ENCODE results near the gene ARFIP1.
"Not testable (repeated sequence)": the region's sequence is repeated elsewhere in the genome, so short reads cannot be mapped to it uniquely, and the experiment has no call there.

ARFIP1 gene

GRCh38 chr4:152898133-152898532 is 118.4 kb downstream of the ARFIP1 start:
- not testable (repeated sequence) for H3K36me3 ChIP-seq (ENCODE audit: insufficient read depth, low read length); H3K4me1 ChIP-seq (ENCODE audit: insufficient read depth, low read length); H3K4me3 ChIP-seq (ENCODE audit: low read length); H2AFZ ChIP-seq (ENCODE audit: low read depth, low read length); H3K9me3 ChIP-seq (ENCODE audit: low read length); H3K27me3 ChIP-seq (ENCODE audit: insufficient read depth, low read length)

- H3K27me3 ChIP-seq (ENCODE audit: insufficient read depth, low read length): no peaks in the 10 kb centered on the region
Observed at GRCh38 chr4:152898606-152899005, 118.9 kb downstream of the ARFIP1 start.

GRCh38 chr4:152900395-152900794 is 120.6 kb downstream of the ARFIP1 start:
- Histone ChIP-seq H3K4me1 (ENCODE audit: insufficient read depth, low read length) (peaks cover 2% of the 10 kb centered on the region), H3K27me3 (ENCODE audit: insufficient read depth, low read length) (no peaks in the 10 kb centered on the region), H3K9me3 (ENCODE audit: low read length) (no peaks in the 10 kb centered on the region), H2AFZ (ENCODE audit: low read depth, low read length) (no peak overlapping the region), H3K4me3 (ENCODE audit: low read length) (no peak overlapping the region), H3K36me3 (ENCODE audit: insufficient read depth, low read length) (no peaks in the 10 kb centered on the region)

More at GRCh38 chr4:152898606-152899005, 118.9 kb downstream of the ARFIP1 start:
- Histone ChIP-seq H3K36me3 (ENCODE audit: insufficient read depth, low read length) (peaks cover 3% of the 10 kb centered on the region), H2AFZ (ENCODE audit: low read depth, low read length) (no peak overlapping the region), H3K9me3 (ENCODE audit: low read length) (no peaks in the 10 kb centered on the region), H3K4me3 (ENCODE audit: low read length) (no peak overlapping the region), H3K4me1 (ENCODE audit: insufficient read depth, low read length) (peaks cover 2% of the 10 kb centered on the region)

- Histone ChIP-seq H3K4me3 (ENCODE audit: low read length) (no peak overlapping the region), H3K36me3 (ENCODE audit: insufficient read depth, low read length) (no peaks in the 10 kb centered on the region), H3K4me1 (ENCODE audit: insufficient read depth, low read length) (peaks cover 2% of the 10 kb centered on the region), H3K9me3 (ENCODE audit: low read length) (no peaks in the 10 kb centered on the region), H3K27me3 (ENCODE audit: insufficient read depth, low read length) (no peaks in the 10 kb centered on the region), H2AFZ (ENCODE audit: low read depth, low read length) (no peak overlapping the region)
Observed at GRCh38 chr4:152901205-152901604, 121.5 kb downstream of the ARFIP1 start.

GRCh38 chr4:152903658-152904057 is 123.9 kb downstream of the ARFIP1 start:
- Histone ChIP-seq H3K4me1 (ENCODE audit: insufficient read depth, low read length) (peaks cover 2% of the 10 kb centered on the region), H3K4me3 (ENCODE audit: low read length) (no peak overlapping the region), H2AFZ (ENCODE audit: low read depth, low read length) (no peak overlapping the region), H3K9me3 (ENCODE audit: low read length) (no peaks in the 10 kb centered on the region), H3K36me3 (ENCODE audit: insufficient read depth, low read length) (no peaks in the 10 kb centered on the region), H3K27me3 (ENCODE audit: insufficient read depth, low read length) (no peaks in the 10 kb centered on the region)

GRCh38 chr4:152909901-152910300 is 130.1 kb downstream of the ARFIP1 start:
- H3K4me3 ChIP-seq (ENCODE audit: low read length): no peak overlapping the region
- H2AFZ ChIP-seq (ENCODE audit: low read depth, low read length): no peak overlapping the region
- no peaks in the 10 kb centered on the region for H3K4me1 ChIP-seq (ENCODE audit: insufficient read depth, low read length)
- no peaks in the 10 kb centered on the region for H3K27me3 ChIP-seq (ENCODE audit: insufficient read depth, low read length)
- H3K9me3 ChIP-seq (ENCODE audit: low read length): no peaks in the 10 kb centered on the region
- peaks cover 6% of the 10 kb centered on the region for H3K36me3 ChIP-seq (ENCODE audit: insufficient read depth, low read length)

- H3K27me3 ChIP-seq (ENCODE audit: insufficient read depth, low read length): no peaks in the 10 kb centered on the region
- H3K9me3 ChIP-seq (ENCODE audit: low read length): no peaks in the 10 kb centered on the region
- peaks cover 6% of the 10 kb centered on the region for H3K36me3 ChIP-seq (ENCODE audit: insufficient read depth, low read length)
- no peak overlapping the region for H3K4me3 ChIP-seq (ENCODE audit: low read length)
- H2AFZ ChIP-seq (ENCODE audit: low read depth, low read length): no peak overlapping the region
- H3K4me1 ChIP-seq (ENCODE audit: insufficient read depth, low read length): no peaks in the 10 kb centered on the region
Observed at GRCh38 chr4:152910521-152910920, 130.8 kb downstream of the ARFIP1 start.

- Histone ChIP-seq H2AFZ (ENCODE audit: low read depth, low read length) (no peak overlapping the region), H3K4me3 (ENCODE audit: low read length) (no peak overlapping the region), H3K27me3 (ENCODE audit: insufficient read depth, low read length) (no peaks in the 10 kb centered on the region), H3K36me3 (ENCODE audit: insufficient read depth, low read length) (no peaks in the 10 kb centered on the region), H3K9me3 (ENCODE audit: low read length) (peaks cover 14% of the 10 kb centered on the region), H3K4me1 (ENCODE audit: insufficient read depth, low read length) (no peaks in the 10 kb centered on the region)
Observed at GRCh38 chr4:152917543-152918395, 138.0 kb downstream of the ARFIP1 start.

- Histone ChIP-seq H3K36me3 (ENCODE audit: insufficient read depth, low read length) (no peaks in the 10 kb centered on the region), H3K4me3 (ENCODE audit: low read length) (no peak overlapping the region), H3K9me3 (ENCODE audit: low read length) (peaks cover 14% of the 10 kb centered on the region), H3K27me3 (ENCODE audit: insufficient read depth, low read length) (no peaks in the 10 kb centered on the region), H2AFZ (ENCODE audit: low read depth, low read length) (no peak overlapping the region), H3K4me1 (ENCODE audit: insufficient read depth, low read length) (no peaks in the 10 kb centered on the region)
Observed at GRCh38 chr4:152919826-152920225, 140.1 kb downstream of the ARFIP1 start.

GRCh38 chr4:152920768-152921167 is 141.0 kb downstream of the ARFIP1 start:
- Histone ChIP-seq H2AFZ (ENCODE audit: low read depth, low read length) (no peak overlapping the region), H3K36me3 (ENCODE audit: insufficient read depth, low read length) (no peaks in the 10 kb centered on the region), H3K9me3 (ENCODE audit: low read length) (peaks cover 14% of the 10 kb centered on the region), H3K4me1 (ENCODE audit: insufficient read depth, low read length) (no peaks in the 10 kb centered on the region), H3K4me3 (ENCODE audit: low read length) (no peak overlapping the region), H3K27me3 (ENCODE audit: insufficient read depth, low read length) (no peaks in the 10 kb centered on the region)

- Histone ChIP-seq H3K36me3 (ENCODE audit: insufficient read depth, low read length) (no peaks in the 10 kb centered on the region), H3K4me3 (ENCODE audit: low read length) (no peak overlapping the region), H3K9me3 (ENCODE audit: low read length) (peaks cover 14% of the 10 kb centered on the region), H2AFZ (ENCODE audit: low read depth, low read length) (no peak overlapping the region), H3K4me1 (ENCODE audit: insufficient read depth, low read length) (no peaks in the 10 kb centered on the region), H3K27me3 (ENCODE audit: insufficient read depth, low read length) (no peaks in the 10 kb centered on the region)
Observed at GRCh38 chr4:152921284-152921683, 141.5 kb downstream of the ARFIP1 start.

- no peaks in the 10 kb centered on the region for H3K9me3 ChIP-seq (ENCODE audit: low read length)
- no peaks in the 10 kb centered on the region for H3K27me3 ChIP-seq (ENCODE audit: insufficient read depth, low read length)
- no peak overlapping the region for H2AFZ ChIP-seq (ENCODE audit: low read depth, low read length)
- no peaks in the 10 kb centered on the region for H3K36me3 ChIP-seq (ENCODE audit: insufficient read depth, low read length)
- H3K4me1 ChIP-seq (ENCODE audit: insufficient read depth, low read length): peaks cover 8% of the 10 kb centered on the region
- no peak overlapping the region for H3K4me3 ChIP-seq (ENCODE audit: low read length)
Observed at GRCh38 chr4:152925851-152926250, 146.1 kb downstream of the ARFIP1 start.

GRCh38 chr4:152926959-152927358 is 147.2 kb downstream of the ARFIP1 start:
- Histone ChIP-seq H3K4me1 (ENCODE audit: insufficient read depth, low read length) (peaks cover 8% of the 10 kb centered on the region), H3K4me3 (ENCODE audit: low read length) (no peak overlapping the region), H2AFZ (ENCODE audit: low read depth, low read length) (no peak overlapping the region), H3K36me3 (ENCODE audit: insufficient read depth, low read length) (no peaks in the 10 kb centered on the region), H3K9me3 (ENCODE audit: low read length) (no peaks in the 10 kb centered on the region), H3K27me3 (ENCODE audit: insufficient read depth, low read length) (no peaks in the 10 kb centered on the region)

GRCh38 chr4:152927737-152928136 is 148.0 kb downstream of the ARFIP1 start:
- H3K4me3 ChIP-seq (ENCODE audit: low read length): no peak overlapping the region
- H2AFZ ChIP-seq (ENCODE audit: low read depth, low read length): no peak overlapping the region
- no peaks in the 10 kb centered on the region for H3K27me3 ChIP-seq (ENCODE audit: insufficient read depth, low read length)
- H3K4me1 ChIP-seq (ENCODE audit: insufficient read depth, low read length): peaks cover 8% of the 10 kb centered on the region
- no peaks in the 10 kb centered on the region for H3K9me3 ChIP-seq (ENCODE audit: low read length)
- H3K36me3 ChIP-seq (ENCODE audit: insufficient read depth, low read length): no peaks in the 10 kb centered on the region
